Fibroblast of skin of scalp (primary cell): Measurements from ENCODE around the gene AHDC1.

Source experiments
- DNase-seq: peaks from one replicate; pipeline ENCODE4 v3.0.0-alpha.2; 2013

Gene AHDC1

DNA sequence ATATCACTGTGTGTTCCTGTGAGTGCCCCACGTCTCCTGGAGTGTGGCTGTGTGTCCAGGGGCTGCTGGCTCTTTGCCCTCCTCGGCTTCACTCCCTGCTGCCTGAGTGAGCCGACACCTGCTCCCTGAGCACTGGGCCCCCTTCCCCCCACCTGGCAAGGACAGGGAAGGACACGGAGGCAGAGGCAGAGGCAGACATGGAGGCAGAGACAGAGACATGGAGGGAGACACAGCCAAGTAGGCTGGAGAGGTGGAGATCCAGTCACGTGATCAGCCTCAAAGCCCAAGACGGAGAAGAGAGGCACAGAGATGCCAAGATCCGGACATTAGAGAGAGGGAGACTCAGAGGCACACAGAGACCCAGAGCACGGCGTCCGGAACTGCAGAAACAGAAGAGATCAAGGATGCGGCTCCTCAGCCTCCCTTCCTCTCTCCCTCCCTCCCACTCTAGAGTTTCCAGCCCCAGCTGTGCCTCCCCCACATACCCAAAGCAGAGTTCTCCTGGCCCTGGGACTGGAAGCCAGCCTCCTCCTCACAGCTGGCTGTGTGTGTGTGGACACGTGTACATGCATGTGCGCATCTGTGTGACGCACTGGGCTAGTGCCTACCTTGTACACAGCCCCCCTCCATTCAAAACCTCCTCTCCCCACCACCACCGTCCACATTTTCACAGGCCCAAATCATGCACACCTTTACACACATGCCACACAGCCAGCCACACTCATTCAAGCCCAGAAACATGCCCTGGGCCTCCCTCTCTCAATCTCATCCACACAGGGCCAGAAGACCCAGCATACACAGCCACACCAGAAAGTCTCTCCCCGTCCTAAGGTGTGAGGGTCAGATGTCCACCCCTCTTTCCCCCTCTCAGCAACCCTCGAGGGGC lies 74.9 kb downstream of the AHDC1 start:
- peak; percentile 64 for DNase-seq

GRCh38 chr1:27527890-27528817 lies 75.8 kb downstream of the AHDC1 start:
- DNase-seq: no peak

GRCh38 chr1:27527223-27527889 lies 76.6 kb downstream of the AHDC1 start:
- peak; percentile 43 for DNase-seq

DNA sequence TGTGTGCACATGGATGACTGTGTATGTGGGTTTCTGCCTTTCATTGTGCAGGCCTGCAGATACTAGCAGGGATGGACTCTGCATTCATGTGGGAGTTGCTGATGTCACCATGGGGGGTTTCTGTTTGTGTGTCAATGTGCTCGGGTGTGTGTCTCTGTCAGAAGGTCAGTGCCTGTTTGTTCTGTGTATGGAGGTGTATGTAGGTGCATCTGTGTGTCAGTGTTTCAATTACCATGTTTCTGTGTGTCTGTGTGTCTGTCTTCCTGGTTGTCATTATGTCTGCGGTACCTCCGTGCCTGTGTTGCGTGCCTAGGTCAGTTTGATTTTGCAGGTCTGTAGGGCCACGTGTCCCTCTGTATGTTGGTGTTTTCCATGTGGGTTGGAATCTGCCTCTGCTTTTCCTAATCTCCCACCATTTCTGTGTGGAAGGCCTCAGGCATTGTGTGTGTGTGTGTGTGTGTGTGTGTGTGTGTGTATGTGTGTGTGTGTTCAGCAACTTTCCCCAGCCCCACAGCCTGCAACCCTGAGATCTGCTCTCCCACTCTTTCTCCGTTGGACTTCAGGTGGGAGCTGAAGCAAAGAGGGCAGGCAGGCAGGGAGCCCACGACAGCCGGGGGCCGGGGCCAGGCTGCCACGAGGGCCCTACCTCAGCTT lies 77.2 kb downstream of the AHDC1 start:
- peak; percentile 34 for DNase-seq

GRCh38 chr1:27525296-27526272 lies 78.4 kb downstream of the AHDC1 start:
- peak; percentile 88 for DNase-seq

DNA sequence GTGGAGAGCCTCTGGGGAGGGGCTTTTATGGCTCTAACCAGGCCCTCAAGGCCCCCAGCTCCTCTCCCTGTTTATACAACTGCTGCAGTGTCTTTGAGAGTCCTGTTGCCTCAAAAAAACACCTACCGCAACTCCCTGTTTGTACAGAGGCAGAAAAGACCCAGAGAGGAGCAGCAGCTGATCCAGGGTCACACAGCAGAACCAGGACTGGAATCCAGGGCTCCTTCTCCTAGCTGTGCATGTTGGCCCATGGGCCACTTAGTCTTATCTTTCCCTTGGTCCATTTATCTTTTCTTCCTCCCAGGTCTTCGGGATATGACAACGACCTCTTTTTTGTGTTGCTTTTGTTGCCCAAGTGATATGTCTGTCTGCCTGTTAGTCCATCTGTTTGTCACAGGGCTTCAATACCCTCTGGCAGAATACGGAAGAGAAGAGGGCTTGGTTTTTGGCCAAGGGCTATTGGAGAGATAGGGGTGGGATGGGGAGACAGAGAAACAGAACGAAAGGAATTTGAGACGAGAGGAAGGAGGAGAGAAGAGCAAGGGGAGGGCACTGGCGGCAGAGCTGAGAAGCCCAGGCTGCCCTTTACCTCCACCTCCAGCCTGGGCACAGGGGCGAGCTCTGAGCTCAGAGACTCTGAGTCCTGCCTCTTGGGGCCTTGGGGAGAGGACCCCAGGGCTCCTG lies 80.5 kb downstream of the AHDC1 start:
- DNase-seq: no peak

GRCh38 chr1:27522432-27523336 lies 81.3 kb downstream of the AHDC1 start:
- DNase-seq: peak; percentile 61

DNA sequence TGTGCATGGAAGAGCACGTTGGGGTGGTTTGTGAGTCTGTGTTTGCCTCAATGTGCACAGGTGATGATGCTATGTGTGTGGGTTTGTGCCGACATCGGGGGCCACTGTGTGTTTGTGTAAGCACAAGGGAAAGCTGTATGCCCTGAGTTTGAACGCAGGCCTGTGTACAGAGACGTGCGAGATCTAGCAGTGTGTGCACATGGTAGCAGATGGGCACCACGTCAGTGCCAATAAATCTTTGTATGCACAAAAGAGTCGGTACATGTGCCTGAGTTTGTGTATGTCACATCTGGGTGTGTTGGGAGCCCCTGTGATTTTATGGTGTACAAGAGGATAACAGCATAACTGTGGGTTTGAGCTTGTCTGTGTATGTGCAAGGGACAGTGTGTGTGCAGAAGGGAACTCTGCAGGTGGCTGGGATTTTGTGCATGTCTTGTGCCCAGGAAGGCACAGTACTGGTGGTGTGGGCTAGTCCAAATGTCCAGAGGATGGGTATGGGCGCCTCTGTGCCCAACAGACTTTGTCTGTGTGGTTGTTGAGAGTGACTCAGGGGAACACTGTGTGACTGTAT lies 82.0 kb downstream of the AHDC1 start:
- no peak for DNase-seq

DNA sequence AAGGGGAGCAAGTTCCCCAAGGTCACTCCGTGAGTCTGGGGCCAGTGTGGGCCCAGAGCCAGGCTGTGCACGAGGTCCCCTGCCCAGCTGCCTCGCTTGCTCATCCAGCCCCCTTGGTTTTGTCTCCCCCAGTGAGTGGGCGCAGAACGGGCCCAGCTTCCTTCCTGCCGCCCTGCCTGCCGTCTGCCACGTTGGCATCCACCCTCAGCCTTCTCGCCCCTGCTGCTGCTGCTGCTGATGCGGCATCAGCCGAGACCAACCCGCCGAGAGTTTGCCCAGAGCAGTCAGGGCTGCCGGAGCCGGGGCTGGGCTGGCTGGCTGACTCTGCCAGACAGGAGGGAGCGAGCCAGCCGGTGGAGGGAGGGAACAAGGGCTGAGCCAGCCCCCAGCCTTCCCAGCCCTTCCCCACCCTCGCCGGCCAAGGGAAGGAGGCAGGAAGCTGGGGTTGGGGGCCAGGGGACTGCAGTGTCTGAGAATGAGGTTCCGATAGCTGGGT lies 82.6 kb downstream of the AHDC1 start:
- DNase-seq: no peak

DNA sequence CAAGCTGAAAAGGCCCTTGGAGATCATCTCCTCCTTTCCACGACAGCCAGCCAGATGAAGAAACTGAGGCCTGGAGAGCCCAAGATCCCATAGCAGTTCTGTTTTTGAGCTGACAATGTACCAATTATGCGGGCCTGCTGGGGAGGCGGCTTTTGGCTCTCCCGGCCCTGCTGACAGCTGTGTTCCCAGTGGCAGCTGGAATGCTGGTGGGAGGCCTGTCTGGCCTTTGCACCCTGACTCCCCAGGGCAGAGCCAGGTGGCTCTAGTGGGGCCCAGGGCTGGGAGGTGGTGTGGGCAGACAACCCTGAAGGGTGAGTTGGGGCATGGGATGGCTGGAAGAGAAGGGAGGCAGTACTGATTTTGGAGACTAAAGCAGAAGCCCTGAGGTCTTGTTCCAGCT lies 83.3 kb downstream of the AHDC1 start:
- no peak for DNase-seq

DNA sequence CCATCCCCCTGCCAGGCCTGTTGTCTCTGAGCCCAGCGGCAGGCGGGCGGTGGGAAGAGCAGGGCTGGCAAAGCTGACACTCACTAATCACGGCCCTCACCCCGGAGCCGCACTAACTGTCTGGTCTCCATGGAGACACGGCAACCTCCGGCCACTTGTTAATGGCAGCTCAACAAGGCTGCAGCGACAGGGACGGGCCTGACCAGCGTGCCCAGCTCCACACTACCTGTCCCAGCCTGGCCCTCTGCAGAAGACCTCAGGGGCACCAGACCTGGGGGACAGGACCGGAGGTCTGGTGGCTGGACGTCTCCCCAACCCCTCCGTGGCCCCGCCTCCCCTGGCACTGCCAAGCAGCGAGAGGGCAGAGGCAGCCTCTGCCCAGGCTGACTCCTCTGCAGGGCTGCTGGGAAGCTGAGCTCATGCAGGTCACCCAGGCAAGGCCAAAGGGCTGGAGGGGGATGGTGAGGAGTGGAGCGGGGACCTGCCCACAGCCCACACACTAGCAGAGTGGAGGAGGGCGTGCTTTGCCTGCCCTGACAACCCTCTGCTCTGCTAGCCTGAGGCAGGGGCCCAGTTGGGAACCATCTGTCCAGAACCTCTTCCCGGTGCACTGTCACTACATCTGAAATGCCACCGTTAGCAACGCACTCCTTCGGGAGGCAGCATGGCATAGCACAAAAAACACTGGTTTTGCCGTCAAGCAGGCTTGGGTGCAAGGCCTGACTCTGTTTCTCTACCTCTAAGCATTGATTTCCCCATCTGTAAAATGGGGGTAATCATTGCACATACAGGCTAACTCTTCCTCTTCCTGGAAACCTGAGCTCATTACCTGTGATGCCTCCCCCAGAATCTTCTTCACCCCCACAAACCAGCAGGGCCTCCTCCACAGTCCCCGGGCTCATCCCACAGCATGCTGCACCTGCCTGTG lies 84.3 kb downstream of the AHDC1 start:
- DNase-seq: no peak

- DNase-seq: no peak
Observed at GRCh38 chr1:27518808-27519207, 85.1 kb downstream of the AHDC1 start.

DNA sequence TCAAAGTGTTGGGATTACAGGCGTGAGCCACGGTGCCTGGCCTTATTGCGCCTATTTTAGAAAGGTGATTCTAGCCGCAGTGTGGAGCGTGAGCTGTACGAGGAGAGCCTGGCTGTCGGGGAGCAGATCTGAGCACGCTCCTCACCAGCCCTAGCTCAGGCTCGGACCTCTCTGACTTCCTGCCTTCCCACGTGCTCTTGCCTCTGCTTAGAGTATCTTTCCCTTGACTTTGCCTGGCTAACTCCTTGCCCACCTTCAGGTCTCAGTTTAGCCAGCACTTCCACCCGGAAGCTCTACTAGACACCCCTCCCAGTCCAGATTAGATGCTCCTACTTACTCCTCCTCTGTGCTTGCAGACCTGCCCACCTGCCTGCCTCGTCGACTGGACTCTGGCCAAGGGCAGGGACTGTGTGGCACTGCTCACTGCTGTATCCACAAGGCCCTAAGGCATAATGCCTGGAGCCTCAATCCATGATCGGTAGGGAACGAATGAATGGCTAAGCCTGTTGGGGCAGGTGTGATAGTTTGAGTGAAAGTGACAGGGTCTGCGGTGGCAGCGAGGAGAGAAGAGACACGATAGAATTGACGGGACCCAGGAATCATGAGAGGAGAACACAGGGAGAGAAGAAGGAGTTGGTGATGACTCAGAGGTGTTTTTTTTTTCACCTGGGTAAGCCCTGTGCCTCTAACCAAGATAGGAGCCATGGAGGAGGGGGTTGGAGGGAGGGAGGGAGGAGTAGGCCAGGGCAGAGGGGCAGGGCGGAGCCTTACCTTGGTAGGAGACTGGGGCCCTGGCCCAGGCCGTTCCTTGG lies 85.8 kb downstream of the AHDC1 start:
- DNase-seq: no peak

DNA sequence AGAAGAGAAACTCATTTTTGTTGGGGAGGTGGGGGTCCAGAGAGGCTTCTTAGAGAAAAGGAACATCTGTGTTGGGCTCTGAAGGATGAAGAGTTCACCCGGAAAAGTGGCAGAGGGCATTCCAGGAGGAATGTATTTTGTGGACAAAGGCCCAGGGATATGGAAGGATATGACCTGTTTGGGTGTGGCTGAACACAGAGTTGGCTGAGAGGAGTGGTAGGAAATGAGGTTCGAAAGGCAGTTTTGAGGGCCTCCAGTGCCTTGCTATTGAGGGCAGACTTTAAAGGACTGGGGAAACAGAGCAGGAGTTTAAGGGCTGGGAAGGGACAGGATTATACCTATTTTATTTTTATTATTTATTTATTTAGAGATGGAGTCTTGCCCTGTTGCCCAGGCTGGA lies 86.6 kb downstream of the AHDC1 start:
- no peak for DNase-seq

- DNase-seq: no peak
Observed at GRCh38 chr1:27515626-27516025, 88.3 kb downstream of the AHDC1 start.

DNA sequence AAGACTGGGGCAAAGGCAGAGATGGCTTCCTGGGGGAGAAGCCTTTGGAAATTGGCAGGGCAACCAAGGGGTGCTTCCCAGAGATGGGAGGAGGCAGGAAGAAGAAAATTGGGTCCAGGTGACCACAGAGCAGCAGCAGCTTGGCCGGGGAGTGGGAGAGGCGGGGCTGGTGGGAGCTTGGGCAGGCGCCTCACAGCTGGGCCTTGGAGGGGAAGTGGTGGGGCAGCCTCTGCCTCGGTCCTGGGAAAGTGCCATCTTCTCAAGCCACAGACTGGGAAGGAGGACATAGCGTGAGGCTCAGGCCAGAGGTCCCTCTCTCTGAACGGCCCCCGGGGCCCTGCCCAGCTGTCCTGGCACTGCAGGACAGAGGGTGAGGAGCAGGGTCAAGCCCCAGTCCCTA lies 90.0 kb downstream of the AHDC1 start:
- DNase-seq: no peak

DNA sequence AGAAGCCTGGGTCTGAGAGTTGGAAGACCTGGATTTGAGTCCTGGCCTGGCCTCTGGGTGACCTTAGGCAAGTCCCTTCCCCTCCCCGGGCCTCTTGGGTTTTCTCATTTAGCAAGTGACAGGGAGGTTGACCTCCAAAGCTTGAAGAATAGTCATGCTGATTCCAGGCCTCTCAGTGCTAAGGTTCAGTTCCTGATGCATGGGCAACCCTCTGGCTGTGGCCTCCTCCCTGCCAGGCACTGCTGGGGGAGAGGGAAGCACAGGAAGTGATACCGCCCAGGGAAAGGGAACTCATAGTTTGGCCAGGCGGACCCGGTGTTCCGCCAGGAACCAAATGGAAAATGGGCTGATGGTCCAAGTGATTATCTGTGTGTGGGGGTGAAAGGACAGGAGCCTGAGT lies 90.4 kb downstream of the AHDC1 start:
- DNase-seq: no peak
